RWPE2 (cell line): Measurements from ENCODE around the gene TBCE.

Experiments used
- ATAC-seq: fragments of 200-7000 bp; cut with Tn5 transposase; 3 replicates; pipeline ENCODE4 v1.9.1; 2021; ENCODE audit warnings: low read depth
- DNase-seq: peaks from one replicate; pipeline ENCODE4 v3.0.0-alpha.2; 2020; ENCODE audit warnings: low spot score
- H3K27ac ChIP-seq: fragments of 450-650 bp; 2 replicates; pipeline ENCODE4 v1.5.1; 2017; ENCODE audit warnings: mild to moderate bottlenecking; ENCODE audit not compliant: poor library complexity, severe bottlenecking
- H3K27me3 ChIP-seq: fragments of 250-450 bp; sonication (Bioruptor Pico); 2 replicates; pipeline ENCODE4 v1.5.1; 2021; ENCODE audit warnings: mild to moderate bottlenecking, moderate library complexity; ENCODE audit not compliant: insufficient read depth, poor library complexity, severe bottlenecking
- H3K36me3 ChIP-seq: fragments of 250-450 bp; sonication (Bioruptor Pico); 2 replicates; pipeline ENCODE4 v1.5.1; 2020; ENCODE audit warnings: low read depth, mild to moderate bottlenecking, moderate library complexity
- H3K4me1 ChIP-seq: fragments of 250-450 bp; sonication (Bioruptor Pico); 2 replicates; pipeline ENCODE4 v1.5.1; 2021; ENCODE audit warnings: mild to moderate bottlenecking, moderate library complexity; ENCODE audit not compliant: insufficient read depth, poor library complexity, severe bottlenecking
- H3K4me3 ChIP-seq: fragments of 250-450 bp; sonication (Bioruptor Pico); 2 replicates; pipeline ENCODE4 v1.5.1; 2021; ENCODE audit warnings: mild to moderate bottlenecking, moderate library complexity; ENCODE audit not compliant: severe bottlenecking
- H3K9me3 ChIP-seq: fragments of 250-450 bp; sonication (Bioruptor Pico); 2 replicates; pipeline ENCODE4 v1.5.1; 2021; ENCODE audit warnings: mild to moderate bottlenecking, moderate library complexity; ENCODE audit not compliant: severe bottlenecking
- CTCF ChIP-seq: fragments of 450-650 bp; IDR thresholded peaks from one replicate; pipeline ENCODE4 v1.5.1; 2017; ENCODE audit warnings: mild to moderate bottlenecking, moderate library complexity; ENCODE audit not compliant: poor library complexity, severe bottlenecking

Gene TBCE

DNA sequence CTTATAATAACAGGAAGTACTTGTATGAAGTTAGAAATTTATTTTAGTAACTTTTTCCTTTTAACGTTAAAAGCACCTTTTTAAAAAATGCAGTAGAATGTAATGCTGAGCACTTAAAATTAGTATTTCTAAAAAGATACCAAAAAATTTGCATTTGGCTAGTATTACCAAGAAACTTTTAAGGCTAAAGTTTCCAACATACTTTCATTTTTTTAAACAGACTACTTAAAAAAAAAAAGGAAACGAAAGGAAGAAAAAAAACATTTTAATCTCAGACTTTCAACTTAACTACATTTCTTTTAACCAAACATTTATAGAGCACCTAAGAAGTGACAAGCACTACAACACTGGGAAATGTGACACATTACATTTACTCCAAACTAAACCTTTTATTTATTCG is 42.1 kb upstream of the TBCE start:
- no peaks in the 10 kb centered on the region for H3K27me3 ChIP-seq
- TF ChIP-seq CTCF, result no peak
- H3K9me3 ChIP-seq, result no peaks in the 10 kb centered on the region
- H3K4me3 ChIP-seq, result peak overlapping the region; percentile 96
- DNase-seq (no peak), ATAC-seq (no peak)
- peaks cover 3% of the 10 kb centered on the region for H3K36me3 ChIP-seq
- peaks cover 18% of the 10 kb centered on the region for H3K4me1 ChIP-seq
- no peak overlapping the region for H3K27ac ChIP-seq

DNA sequence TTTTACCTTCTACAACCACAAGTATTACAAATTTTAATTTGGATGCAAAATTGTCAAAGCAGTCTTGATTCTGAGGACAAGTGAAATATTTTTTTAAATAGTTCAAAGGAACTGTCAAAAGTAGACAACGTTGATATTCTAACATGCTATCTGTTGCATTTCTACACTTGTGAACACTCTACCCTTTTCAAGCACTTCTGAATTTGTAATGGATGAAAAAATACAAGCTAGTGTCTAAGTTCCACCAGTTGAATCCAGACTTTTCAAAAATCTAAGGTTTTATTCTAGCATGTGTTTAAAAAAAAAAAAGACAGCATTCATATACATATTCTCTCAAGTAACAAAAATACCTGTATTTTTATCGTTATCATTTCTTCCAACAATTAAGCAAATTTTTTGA is 41.4 kb upstream of the TBCE start:
- Histone ChIP-seq H3K4me1 (peaks cover 24% of the 10 kb centered on the region), H3K36me3 (peaks cover 5% of the 10 kb centered on the region), H3K27me3 (no peaks in the 10 kb centered on the region), H3K27ac (no peak overlapping the region), H3K9me3 (no peaks in the 10 kb centered on the region), H3K4me3 (peak overlapping the region; percentile 96)
- no peak for TF ChIP-seq CTCF
- no peak for ATAC-seq
- DNase-seq, result no peak

- peaks cover 9% of the 10 kb centered on the region for H3K36me3 ChIP-seq
- TF ChIP-seq CTCF, result no peak
- peak overlapping the region; percentile 96 for H3K4me3 ChIP-seq
- DNase-seq (no peak), ATAC-seq (no peak)
- no peaks in the 10 kb centered on the region for H3K9me3 ChIP-seq
- H3K27me3 ChIP-seq, result no peaks in the 10 kb centered on the region
- peaks cover 34% of the 10 kb centered on the region for H3K4me1 ChIP-seq
- H3K27ac ChIP-seq, result peak overlapping the region; percentile 75
These were observed 40.3 kb upstream of the TBCE start for GRCh38 chr1:235326719-235327558.

DNA sequence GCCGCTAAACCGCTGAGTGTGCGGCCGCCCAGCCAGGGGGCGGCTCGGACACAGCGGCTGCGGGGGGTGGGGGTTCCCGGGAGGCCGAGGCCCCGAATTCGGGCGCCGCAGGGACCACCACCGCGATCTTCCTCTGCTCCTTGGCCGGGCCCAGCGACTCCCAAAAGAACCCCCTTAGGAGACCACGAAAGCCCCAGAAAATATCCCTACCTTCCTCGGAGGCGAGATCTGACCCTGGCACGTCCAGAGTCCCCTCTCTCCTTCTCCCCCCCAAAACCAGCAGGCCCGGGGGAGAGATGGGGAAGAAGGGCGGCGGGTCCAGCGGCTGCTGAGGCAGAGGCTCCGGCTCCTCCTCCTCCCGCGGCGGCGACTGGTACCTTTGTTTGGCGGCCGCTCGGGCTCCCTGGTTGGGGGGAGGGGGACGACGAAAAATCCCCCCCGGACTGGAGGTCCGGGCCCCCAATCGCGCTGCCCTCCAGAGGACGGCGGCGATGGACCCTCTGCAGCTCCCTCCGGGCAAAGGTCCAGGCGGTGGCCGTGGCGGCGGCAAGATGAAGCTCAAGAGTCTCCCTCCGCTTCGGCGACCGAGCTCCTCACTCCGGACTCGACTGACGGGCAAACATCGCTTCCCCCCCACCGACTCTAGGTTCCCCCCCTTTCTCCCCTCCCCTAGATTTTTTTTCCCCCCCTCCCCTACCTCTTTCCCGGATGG is 39.5 kb upstream of the TBCE start, which contains the start of gene ARID4B:
Gene ARID4B, minus strand, starts transcription at position 621 of the 712 bp plus-strand sequence. CDS start 1,260 bp downstream, outside the sequence.
- TF ChIP-seq CTCF, result no peak
- peak; percentile 13; the same call in 2 of the 3 replicates for ATAC-seq
- peak; percentile 77 for DNase-seq

More for the DNA sequence above, 39.5 kb upstream of the TBCE start, which contains the start of gene ARID4B:
- Histone ChIP-seq H3K9me3 (no peaks in the 10 kb centered on the region), H3K27ac (peak within 1 kb of the TSS; percentile 75), H3K4me1 (peaks cover 37% of the 10 kb centered on the region), H3K27me3 (no peaks in the 10 kb centered on the region), H3K4me3 (peak within 1 kb of the TSS; percentile 96), H3K36me3 (peaks cover 9% of the 10 kb centered on the region)
